GM12878 (cell line): ENCODE data around the gene NCAM1.

ENCODE experiments used
- CREB1 ChIP-seq: IDR thresholded peaks from 2 replicates; pipeline ENCODE4 v1.6.1; 2012; ENCODE audit warnings: low read depth, mild to moderate bottlenecking, inconsistent platforms
- CTCF ChIP-seq, 3 experiments: IDR thresholded peaks in 2 of 3; conservative IDR thresholded peaks in 1 of 3; 2 replicates each; pipeline ENCODE4 v1.5.1; 2011; ENCODE audit warnings: low read depth in 3 of 3, low read length in 3 of 3, mild to moderate bottlenecking in 3 of 3, control low read depth in 2 of 3, moderate library complexity in 2 of 3, inconsistent platforms in 1 of 3, mixed read lengths in 1 of 3; ENCODE audit not compliant: control insufficient read depth in 2 of 3, insufficient read depth in 1 of 3; ENCODE audit errors: extremely low read depth in 1 of 3
- E4F1 ChIP-seq: fragments of 450-650 bp; IDR thresholded peaks from 2 replicates; pipeline ENCODE4 v1.6.1; 2018; ENCODE audit warnings: borderline replicate concordance, mild to moderate bottlenecking; ENCODE audit not compliant: partially characterized antibody
- EP300 ChIP-seq, 2 experiments: fragments of 150-350 bp in 1 of 2; IDR thresholded peaks; 2 replicates each; pipeline ENCODE4 v1.6.1; 2011 to 2012; ENCODE audit warnings: low read depth in 2 of 2, low read length in 2 of 2, borderline replicate concordance in 1 of 2, improper control_type of control experiment in 1 of 2, inconsistent platforms in 1 of 2; ENCODE audit not compliant: control insufficient read depth in 1 of 2
- EZH2 ChIP-seq: IDR thresholded peaks from 2 replicates; pipeline ENCODE4 v1.6.1; 2012; ENCODE audit warnings: low read depth, mild to moderate bottlenecking, control low read depth, inconsistent platforms, low read length, borderline replicate concordance; ENCODE audit not compliant: control insufficient read depth
- JUND ChIP-seq: IDR thresholded peaks from 2 replicates; pipeline ENCODE4 v1.6.1; 2012; ENCODE audit warnings: low read depth, mild to moderate bottlenecking, low read length, improper control_type of control experiment, moderate library complexity
- LARP7 ChIP-seq: fragments of 450-650 bp; IDR thresholded peaks from 2 replicates; pipeline ENCODE4 v1.6.1; 2017; ENCODE audit warnings: mild to moderate bottlenecking
- POLR2A ChIP-seq: IDR thresholded peaks from 2 replicates; pipeline ENCODE4 v1.6.1; 2011; ENCODE audit warnings: low read depth, mild to moderate bottlenecking, low read length
- RAD21 ChIP-seq: IDR thresholded peaks from 2 replicates; pipeline ENCODE4 v1.6.1; 2011; ENCODE audit warnings: mild to moderate bottlenecking, low read depth, low read length, moderate library complexity; ENCODE audit not compliant: insufficient read depth
- SRF ChIP-seq, 2 experiments: IDR thresholded peaks; 2 replicates each; pipeline ENCODE4 v1.6.1; 2011; ENCODE audit warnings: low read depth in 2 of 2, low read length in 2 of 2, mild to moderate bottlenecking in 1 of 2, moderate library complexity in 1 of 2
- ZNF24 ChIP-seq: fragments of 450-650 bp; IDR thresholded peaks from 2 replicates; pipeline ENCODE4 v1.6.1; 2017; ENCODE audit warnings: antibody characterized with exemption, mild to moderate bottlenecking
- TF ChIP-seq, protein P1 (sequence below): IDR thresholded peaks from 2 replicates; pipeline ENCODE4 v1.6.1; 2012; ENCODE audit warnings: low read depth, low read length, improper control_type of control experiment

- no peak for TF ChIP-seq JUND
- TF ChIP-seq E4F1, result no peak
- no peak for TF ChIP-seq EZH2
- TF ChIP-seq CTCF (IDR thresholded peaks at IDR 0.05 in 2 of 3, conservative IDR thresholded peaks at IDR 0.05 in 1 of 3; ENCODE audit: control insufficient read depth in 2 of 3, extremely low read depth in 1 of 3, insufficient read depth in 1 of 3, low read depth in 3 of 3, low read length in 3 of 3), result no peak
- peak; percentile 83; the same call in 1 of the 2 replicates for TF ChIP-seq LARP7
- TF ChIP-seq CREB1, result peak; percentile 65
- TF ChIP-seq, protein P1, sequence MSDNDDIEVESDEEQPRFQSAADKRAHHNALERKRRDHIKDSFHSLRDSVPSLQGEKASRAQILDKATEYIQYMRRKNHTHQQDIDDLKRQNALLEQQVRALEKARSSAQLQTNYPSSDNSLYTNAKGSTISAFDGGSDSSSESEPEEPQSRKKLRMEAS, result peak; percentile 73; the same call in 1 of the 2 replicates
- no peak for TF ChIP-seq SRF (IDR thresholded peaks at IDR 0.05; ENCODE audit: low read depth in 2 of 2, low read length in 2 of 2)
- TF ChIP-seq RAD21, result no peak
- TF ChIP-seq ZNF24, result no peak
- peak; percentile 95 for TF ChIP-seq POLR2A
- TF ChIP-seq EP300 (IDR thresholded peaks at IDR 0.05; ENCODE audit: borderline replicate concordance in 1 of 2, control insufficient read depth in 1 of 2, low read depth in 2 of 2, low read length in 2 of 2), result no peak
Observed at GRCh38 chr11:113314389-113315301, 353.4 kb downstream of the NCAM1 start, which contains the start of gene TTC12.
